SIG-M5 (cell line): ENCODE data around the gene LSAMP.

Experiments used
- DNase-seq: peaks from one replicate; lab custom pipeline; 2025; lab: John Stamatoyannopoulos, UW

Gene LSAMP

GRCh38 chr3:116354382-116354781 is 90.9 kb downstream of the LSAMP start:
- no peak for DNase-seq

GRCh38 chr3:116350119-116350733 is 95.1 kb downstream of the LSAMP start:
- no peak for DNase-seq

GRCh38 chr3:116348216-116348615 is 97.1 kb downstream of the LSAMP start:
- no peak for DNase-seq

GRCh38 chr3:116342499-116342898 is 102.8 kb downstream of the LSAMP start:
- DNase-seq, result no peak

- no peak for DNase-seq
Observed at GRCh38 chr3:116341899-116342298, 103.4 kb downstream of the LSAMP start.

GRCh38 chr3:116341381-116341780 is 103.9 kb downstream of the LSAMP start:
- no peak for DNase-seq

- no peak for DNase-seq
Observed at GRCh38 chr3:116340680-116341216, 104.5 kb downstream of the LSAMP start.

- DNase-seq, result no peak
Observed at GRCh38 chr3:116339441-116340028, 105.8 kb downstream of the LSAMP start.

GRCh38 chr3:116338713-116339112 is 106.6 kb downstream of the LSAMP start:
- DNase-seq, result no peak

- DNase-seq, result no peak
Observed at GRCh38 chr3:116337229-116337628, 108.1 kb downstream of the LSAMP start.

GRCh38 chr3:116331380-116331779 is 113.9 kb downstream of the LSAMP start:
- DNase-seq, result no peak

- no peak for DNase-seq
Observed at GRCh38 chr3:116322750-116323375, 122.4 kb downstream of the LSAMP start.

- DNase-seq, result no peak
Observed at GRCh38 chr3:116318370-116318769, 126.9 kb downstream of the LSAMP start.

GRCh38 chr3:116316771-116317170 is 128.5 kb downstream of the LSAMP start:
- no peak for DNase-seq

- DNase-seq, result no peak
Observed at GRCh38 chr3:116314476-116314875, 130.8 kb downstream of the LSAMP start.

GRCh38 chr3:116306720-116307119 is 138.6 kb downstream of the LSAMP start:
- DNase-seq, result no peak

GRCh38 chr3:116306149-116306548 is 139.1 kb downstream of the LSAMP start:
- DNase-seq, result no peak

- no peak for DNase-seq
Observed at GRCh38 chr3:116302087-116302747, 143.1 kb downstream of the LSAMP start.

- DNase-seq, result no peak
Observed at GRCh38 chr3:116301422-116301821, 143.9 kb downstream of the LSAMP start.

- no peak for DNase-seq
Observed at GRCh38 chr3:116300226-116300625, 145.1 kb downstream of the LSAMP start.

- DNase-seq, result no peak
Observed at GRCh38 chr3:116299646-116300081, 145.6 kb downstream of the LSAMP start.

- DNase-seq, result no peak
Observed at GRCh38 chr3:116298151-116298550, 147.1 kb downstream of the LSAMP start.

- DNase-seq, result no peak
Observed at GRCh38 chr3:116291141-116291540, 154.1 kb downstream of the LSAMP start.
